Astrocyte (in vitro differentiated cells and primary cell): ENCODE measurements around the gene PLEKHA5.

Source experiments
- CTCF ChIP-seq: IDR thresholded peaks from 2 replicates; pipeline ENCODE4 v1.5.1; 2011; ENCODE audit warnings: low read depth, mild to moderate bottlenecking, inconsistent platforms, low read length, moderate library complexity; ENCODE audit not compliant: insufficient read depth
- EZH2 ChIP-seq: IDR thresholded peaks from 2 replicates; pipeline ENCODE4 v1.6.1; 2012; ENCODE audit warnings: mild to moderate bottlenecking, low read length, inconsistent platforms; ENCODE audit not compliant: insufficient read depth

GRCh38 chr12:19217446-19217845 is 87.9 kb downstream of the PLEKHA5 start:
- TF ChIP-seq CTCF (no peak), EZH2 (no peak)
